Upper lobe of left lung (tissue), 6 donors: ENCODE data around the gene REC8. TPM values are rescaled to one million over a fixed set of nuclear protein-coding genes. Genes with fewer than 3 reads are reported as not detected.
A peak's percentile ranks its signal among the peaks of the same experiment; 100 is the strongest.

Source experiments
- ATAC-seq, 2 donors: fragments of 200-7000 bp; cut with Tn5 transposase; one replicate each; pipeline ENCODE4 v1.9.1; 2022; ENCODE audit warnings: mild to moderate bottlenecking in 2 of 2, moderate library complexity in 2 of 2; ENCODE audit not compliant: low FRiP score in 2 of 2
- DNase-seq, 2 donors: peaks; one replicate each; pipeline ENCODE4 v3.0.0-alpha.2; 2019 to 2020
- H3K27ac ChIP-seq, 4 donors: fragments of 200-600 bp; sonication (generic); one replicate each; pipeline ENCODE4 v1.5.1; 2016 to 2019
- H3K27me3 ChIP-seq, 4 donors: fragments of 200-600 bp; sonication (generic); one replicate each; pipeline ENCODE4 v1.5.1; 2017 to 2019
- H3K36me3 ChIP-seq, 4 donors: fragments of 200-600 bp; sonication (generic); one replicate each; pipeline ENCODE4 v1.5.1; 2016 to 2019
- H3K4me1 ChIP-seq, 4 donors: fragments of 200-600 bp; sonication (generic); one replicate each; pipeline ENCODE4 v1.5.1; 2018 to 2019
- H3K4me3 ChIP-seq, 4 donors: fragments of 200-600 bp; sonication (generic); one replicate each; pipeline ENCODE4 v1.5.1; 2017 to 2019; ENCODE audit warnings: mild to moderate bottlenecking in 2 of 4, moderate library complexity in 1 of 4
- H3K9me3 ChIP-seq, 4 donors: fragments of 200-600 bp; sonication (generic); one replicate each; pipeline ENCODE4 v1.5.1; 2018 to 2019
- EP300 ChIP-seq, 4 donors: sonication (generic); formaldehyde crosslinking; IDR thresholded peaks; one replicate each; pipeline ENCODE4 v1.5.1; 2017; ENCODE audit warnings: antibody characterized with exemption in 4 of 4, control low read depth in 2 of 4
- POLR2A ChIP-seq, 4 donors: fragments of 450-650 bp; IDR thresholded peaks; one replicate each; pipeline ENCODE4 v1.5.1; 2016 to 2017; ENCODE audit warnings: antibody characterized with exemption in 4 of 4, mild to moderate bottlenecking in 2 of 4
- POLR2AphosphoS5 ChIP-seq, 2 donors: sonication (generic); formaldehyde crosslinking; IDR thresholded peaks; one replicate each; pipeline ENCODE4 v1.5.1; 2017; ENCODE audit warnings: antibody characterized with exemption in 2 of 2
- WGBS, 2 donors: methylation state at CpG; one replicate each; pipeline ENCODE4 v1.1.5; 2017 to 2018; 5-methylcytosine and 5-hydroxymethylcytosine counted together
- total RNA-seq, 6 donors: library from RNA; depleted of rRNA in 4 of 6; stranded (reverse); fragments of >200 nt in 4 of 6; gene quantifications; one replicate each; pipeline versions ENCODE4 v1.1.0 to v1.2.1, GENCODE V29; 2016 to 2021
- TF ChIP-seq, protein P1 (sequence below), 6 experiments: fragments of 450-650 bp in 4 of 6; fragments of 200-600 bp in 2 of 6; sonication (generic) in 2 of 6; IDR thresholded peaks; one replicate each; pipeline ENCODE4 v1.5.1; 2016 to 2019; ENCODE audit warnings: antibody characterized with exemption in 6 of 6
- donor health status: DM: no; HTN: no; CAD: no; lungs with moderate emphysema.
- donor health status: DM: no; HTN: yes; CAD: no; lungs with severe emphysema.

The REC8 gene
- total RNA-seq, 6 donors from 2014 or later, result 16.0 to 76.5 (median 29.4) TPM

DNA sequence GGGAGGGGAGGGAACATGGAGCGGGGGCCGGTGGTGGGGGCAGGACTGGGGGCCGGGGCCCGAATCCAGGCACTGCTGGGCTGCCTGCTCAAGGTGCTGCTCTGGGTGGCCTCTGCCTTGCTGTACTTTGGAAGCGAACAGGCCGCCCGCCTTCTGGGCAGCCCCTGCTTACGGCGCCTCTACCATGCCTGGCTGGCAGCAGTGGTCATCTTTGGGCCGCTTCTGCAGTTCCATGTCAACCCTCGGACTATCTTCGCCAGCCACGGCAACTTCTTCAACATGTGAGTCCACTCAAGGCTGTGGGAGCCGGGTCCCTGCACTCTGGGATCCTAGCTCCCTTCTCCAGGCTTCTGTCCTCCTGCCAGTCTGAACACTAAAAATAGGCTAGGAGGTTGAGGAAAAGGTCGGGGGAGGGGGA is 40.3 kb upstream of the REC8 start:
- ATAC-seq, result no peak
- Histone ChIP-seq H3K27ac (peak overlapping the region; percentile 51 to 77 (median 72)), H3K4me1 (peaks cover 3 to 18% (median 13%) of the 10 kb centered on the region in 4 donors), H3K36me3 (no peaks in the 10 kb centered on the region), H3K27me3 (no peaks in the 10 kb centered on the region), H3K4me3 (no peak overlapping the region), H3K9me3 (no peaks in the 10 kb centered on the region)
- DNase-seq, result no peak
- 84 to 94% methylated on average over 7 to 15 of the region's 15 CpGs for WGBS, 2 donors
- TF ChIP-seq EP300 (IDR thresholded peaks at IDR 0.05), result no peak
- TF ChIP-seq, protein P1, sequence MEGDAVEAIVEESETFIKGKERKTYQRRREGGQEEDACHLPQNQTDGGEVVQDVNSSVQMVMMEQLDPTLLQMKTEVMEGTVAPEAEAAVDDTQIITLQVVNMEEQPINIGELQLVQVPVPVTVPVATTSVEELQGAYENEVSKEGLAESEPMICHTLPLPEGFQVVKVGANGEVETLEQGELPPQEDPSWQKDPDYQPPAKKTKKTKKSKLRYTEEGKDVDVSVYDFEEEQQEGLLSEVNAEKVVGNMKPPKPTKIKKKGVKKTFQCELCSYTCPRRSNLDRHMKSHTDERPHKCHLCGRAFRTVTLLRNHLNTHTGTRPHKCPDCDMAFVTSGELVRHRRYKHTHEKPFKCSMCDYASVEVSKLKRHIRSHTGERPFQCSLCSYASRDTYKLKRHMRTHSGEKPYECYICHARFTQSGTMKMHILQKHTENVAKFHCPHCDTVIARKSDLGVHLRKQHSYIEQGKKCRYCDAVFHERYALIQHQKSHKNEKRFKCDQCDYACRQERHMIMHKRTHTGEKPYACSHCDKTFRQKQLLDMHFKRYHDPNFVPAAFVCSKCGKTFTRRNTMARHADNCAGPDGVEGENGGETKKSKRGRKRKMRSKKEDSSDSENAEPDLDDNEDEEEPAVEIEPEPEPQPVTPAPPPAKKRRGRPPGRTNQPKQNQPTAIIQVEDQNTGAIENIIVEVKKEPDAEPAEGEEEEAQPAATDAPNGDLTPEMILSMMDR (IDR thresholded peaks at IDR 0.05), result no peak
- no peak for TF ChIP-seq POLR2A (IDR thresholded peaks at IDR 0.05)
- no peak for TF ChIP-seq POLR2AphosphoS5 (IDR thresholded peaks at IDR 0.05)

DNA sequence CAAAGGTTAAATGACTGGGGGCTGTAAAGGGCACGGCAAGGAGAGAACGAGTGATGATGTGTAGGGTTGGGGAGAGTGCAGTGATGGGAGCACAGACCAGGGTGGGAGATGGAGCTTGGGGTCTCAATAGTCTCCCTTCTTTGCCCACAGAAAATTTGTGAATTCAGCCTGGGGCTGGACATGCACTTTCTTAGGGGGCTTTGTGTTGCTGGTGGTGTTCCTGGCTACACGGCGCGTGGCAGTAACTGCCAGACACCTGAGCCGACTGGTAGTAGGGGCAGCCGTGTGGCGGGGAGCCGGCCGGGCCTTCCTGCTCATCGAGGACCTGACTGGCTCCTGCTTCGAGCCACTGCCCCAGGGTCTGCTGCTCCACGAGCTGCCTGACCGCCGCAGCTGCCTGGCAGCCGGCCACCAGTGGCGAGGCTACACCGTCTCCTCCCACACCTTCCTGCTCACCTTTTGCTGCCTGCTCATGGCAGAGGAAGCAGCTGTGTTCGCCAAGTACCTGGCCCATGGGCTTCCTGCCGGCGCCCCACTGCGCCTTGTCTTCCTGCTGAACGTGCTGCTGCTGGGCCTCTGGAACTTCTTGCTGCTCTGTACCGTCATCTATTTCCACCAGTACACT is 39.7 kb upstream of the REC8 start:
- DNase-seq (peak in 1 of 2 donors; percentile 84), ATAC-seq (no peak)
- WGBS, 2 donors, result 69 to 70% methylated on average over 13 to 24 of the region's 24 CpGs
- H3K4me3 ChIP-seq, result no peak overlapping the region
- H3K27me3 ChIP-seq, result no peaks in the 10 kb centered on the region
- H3K9me3 ChIP-seq, result no peaks in the 10 kb centered on the region
- H3K27ac ChIP-seq, result peak overlapping the region in 3 of 4 donors; percentile 38 to 77 (median 51)
- TF ChIP-seq, protein P1 (IDR thresholded peaks at IDR 0.05), result no peak
- H3K36me3 ChIP-seq, result no peaks in the 10 kb centered on the region
- peaks cover 9 to 24% (median 19%) of the 10 kb centered on the region in 4 donors for H3K4me1 ChIP-seq

DNA sequence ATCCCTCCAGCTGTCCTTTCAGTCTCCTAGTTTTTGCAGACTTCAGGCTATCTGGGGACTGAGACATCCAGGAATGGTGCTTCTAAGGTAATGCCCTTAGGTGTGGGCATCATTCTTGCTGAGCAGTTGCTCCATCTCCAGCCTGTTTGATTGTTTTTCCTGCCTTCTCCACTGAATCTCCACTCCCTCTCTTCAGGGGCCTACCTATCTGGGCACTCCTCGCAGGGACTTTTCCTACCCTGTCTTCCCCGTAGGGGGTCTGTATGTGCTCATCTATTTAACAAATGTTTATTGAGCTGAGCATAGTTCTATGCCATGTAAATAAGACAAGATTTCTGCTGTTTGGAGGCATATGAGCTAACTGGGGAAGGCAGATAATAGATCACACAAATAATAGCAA is 38.9 kb upstream of the REC8 start:
- Histone ChIP-seq H3K27me3 (no peaks in the 10 kb centered on the region), H3K4me3 (no peak overlapping the region), H3K27ac (no peak overlapping the region), H3K9me3 (no peaks in the 10 kb centered on the region), H3K4me1 (peaks cover 13 to 32% (median 25%) of the 10 kb centered on the region in 4 donors), H3K36me3 (peaks cover 0 to 6% (median 6%) of the 10 kb centered on the region in 4 donors)
- TF ChIP-seq POLR2A (IDR thresholded peaks at IDR 0.05), result no peak
- TF ChIP-seq POLR2AphosphoS5 (IDR thresholded peaks at IDR 0.05), result no peak
- TF ChIP-seq, protein P1 (IDR thresholded peaks at IDR 0.05), result no peak
- TF ChIP-seq EP300 (IDR thresholded peaks at IDR 0.05), result no peak
- WGBS, 2 donors, result 93 to 96% methylated on average over 2 of the region's 2 CpGs
- no peak for DNase-seq
- ATAC-seq, result no peak

DNA sequence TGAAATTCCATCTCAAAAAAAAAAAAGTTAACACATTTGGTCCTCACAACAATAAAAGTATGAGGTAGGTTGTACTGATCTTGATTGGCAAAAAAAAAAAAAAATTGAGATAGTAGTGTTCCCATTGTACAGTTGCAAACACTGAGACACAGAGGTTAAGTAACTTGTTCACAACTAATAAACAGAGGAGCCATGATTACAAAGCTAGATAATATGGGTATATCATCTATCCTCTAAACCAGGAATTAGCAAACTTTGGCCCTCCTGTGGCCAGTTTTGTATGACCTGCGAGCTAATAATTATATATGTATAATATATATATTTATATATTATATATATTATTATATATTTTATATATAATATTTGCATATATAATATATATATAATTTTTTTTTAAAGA is 38.1 kb upstream of the REC8 start:
- Histone ChIP-seq H3K27me3 (no peaks in the 10 kb centered on the region), H3K4me1 (peaks cover 13 to 33% (median 25%) of the 10 kb centered on the region in 4 donors), H3K4me3 (no peak overlapping the region), H3K27ac (no peak overlapping the region), H3K9me3 (no peaks in the 10 kb centered on the region), H3K36me3 (peaks cover 4 to 14% (median 13%) of the 10 kb centered on the region in 4 donors)
- ATAC-seq (no peak), DNase-seq (no peak)
- TF ChIP-seq EP300 (IDR thresholded peaks at IDR 0.05), result no peak
- no peak for TF ChIP-seq POLR2AphosphoS5 (IDR thresholded peaks at IDR 0.05)
- no peak for TF ChIP-seq POLR2A (IDR thresholded peaks at IDR 0.05)
- TF ChIP-seq, protein P1 (IDR thresholded peaks at IDR 0.05), result no peak
- 92 to 100% methylated on average over 1 of the region's 1 CpG for WGBS, 2 donors

DNA sequence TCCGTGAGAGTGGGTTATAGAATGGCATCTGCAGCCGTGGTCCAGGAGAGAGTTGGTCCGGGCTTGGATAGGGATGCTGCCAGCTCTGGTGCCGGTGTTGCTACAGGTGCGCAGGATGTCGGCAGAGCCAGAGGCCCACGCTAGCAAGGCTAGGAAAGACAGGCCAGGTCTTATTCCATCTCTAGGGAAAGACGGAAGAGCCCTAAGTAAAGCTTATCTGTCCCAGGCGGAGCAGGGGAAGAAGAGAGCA is 36.4 kb upstream of the REC8 start:
- Histone ChIP-seq H3K36me3 (peaks cover 4 to 24% (median 20%) of the 10 kb centered on the region in 4 donors), H3K4me1 (peaks cover 20 to 49% (median 37%) of the 10 kb centered on the region in 4 donors), H3K4me3 (peak overlapping the region; percentile 12 to 91 (median 80)), H3K9me3 (no peaks in the 10 kb centered on the region), H3K27ac (peak overlapping the region; percentile 87 to 96 (median 94)), H3K27me3 (no peaks in the 10 kb centered on the region)
- TF ChIP-seq EP300 (IDR thresholded peaks at IDR 0.05) (no peak), POLR2A (IDR thresholded peaks at IDR 0.05) (no peak)
- TF ChIP-seq, protein P1 (IDR thresholded peaks at IDR 0.05), result no peak
- 6 to 8% methylated on average over 8 to 9 of the region's 9 CpGs for WGBS, 2 donors
- ATAC-seq (no peak), DNase-seq (no peak)
